ENCODE results near the gene AGBL1.

Gene AGBL1

GRCh38 chr15:86840996-86841395, 761.3 kb downstream of the AGBL1 start:
- ATAC-seq (ENCODE audit: low read depth) (no peak), DNase-seq (ENCODE audit: low spot score) (no peak)
- no peak overlapping the region for H3K27ac ChIP-seq (ENCODE audit: poor library complexity, severe bottlenecking)
- no peaks in the 10 kb centered on the region for H3K9me3 ChIP-seq (ENCODE audit: severe bottlenecking)
- H3K36me3 ChIP-seq (ENCODE audit: low read depth): no peaks in the 10 kb centered on the region
- H3K27me3 ChIP-seq (ENCODE audit: insufficient read depth, poor library complexity, severe bottlenecking): peaks cover 28% of the 10 kb centered on the region
- TF ChIP-seq, protein P1, sequence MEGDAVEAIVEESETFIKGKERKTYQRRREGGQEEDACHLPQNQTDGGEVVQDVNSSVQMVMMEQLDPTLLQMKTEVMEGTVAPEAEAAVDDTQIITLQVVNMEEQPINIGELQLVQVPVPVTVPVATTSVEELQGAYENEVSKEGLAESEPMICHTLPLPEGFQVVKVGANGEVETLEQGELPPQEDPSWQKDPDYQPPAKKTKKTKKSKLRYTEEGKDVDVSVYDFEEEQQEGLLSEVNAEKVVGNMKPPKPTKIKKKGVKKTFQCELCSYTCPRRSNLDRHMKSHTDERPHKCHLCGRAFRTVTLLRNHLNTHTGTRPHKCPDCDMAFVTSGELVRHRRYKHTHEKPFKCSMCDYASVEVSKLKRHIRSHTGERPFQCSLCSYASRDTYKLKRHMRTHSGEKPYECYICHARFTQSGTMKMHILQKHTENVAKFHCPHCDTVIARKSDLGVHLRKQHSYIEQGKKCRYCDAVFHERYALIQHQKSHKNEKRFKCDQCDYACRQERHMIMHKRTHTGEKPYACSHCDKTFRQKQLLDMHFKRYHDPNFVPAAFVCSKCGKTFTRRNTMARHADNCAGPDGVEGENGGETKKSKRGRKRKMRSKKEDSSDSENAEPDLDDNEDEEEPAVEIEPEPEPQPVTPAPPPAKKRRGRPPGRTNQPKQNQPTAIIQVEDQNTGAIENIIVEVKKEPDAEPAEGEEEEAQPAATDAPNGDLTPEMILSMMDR (IDR thresholded peaks at IDR 0.05; ENCODE audit: poor library complexity, severe bottlenecking): no peak
- H3K4me1 ChIP-seq (ENCODE audit: insufficient read depth, poor library complexity, severe bottlenecking): no peaks in the 10 kb centered on the region
- H3K4me3 ChIP-seq (ENCODE audit: severe bottlenecking): no peak overlapping the region

DNA sequence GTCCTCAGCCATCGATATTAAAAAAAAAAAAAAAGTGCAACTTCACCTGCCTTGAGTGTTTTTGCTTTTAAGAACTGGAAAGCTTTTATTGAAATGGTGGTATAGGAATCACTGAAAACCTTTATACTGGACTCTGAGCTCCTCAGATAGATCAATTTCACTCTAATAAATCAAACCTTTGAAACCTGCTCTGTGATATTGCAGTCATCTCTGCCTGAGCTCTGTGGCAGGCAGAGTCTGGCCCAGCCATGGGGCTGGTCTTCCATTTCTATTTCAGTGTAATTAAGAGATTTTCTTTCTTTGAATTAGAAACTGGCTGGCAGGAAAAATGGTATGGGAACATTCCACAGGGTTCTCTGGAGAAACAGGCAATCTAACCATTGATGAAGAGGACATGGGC, 762.5 kb downstream of the AGBL1 start:
- no peaks in the 10 kb centered on the region for H3K9me3 ChIP-seq (ENCODE audit: severe bottlenecking)
- no peaks in the 10 kb centered on the region for H3K4me1 ChIP-seq (ENCODE audit: insufficient read depth, poor library complexity, severe bottlenecking)
- DNase-seq (ENCODE audit: low spot score) (no peak), ATAC-seq (ENCODE audit: low read depth) (no peak)
- TF ChIP-seq, protein P1 (IDR thresholded peaks at IDR 0.05; ENCODE audit: poor library complexity, severe bottlenecking): no peak
- no peak overlapping the region for H3K27ac ChIP-seq (ENCODE audit: poor library complexity, severe bottlenecking)
- no peak overlapping the region for H3K4me3 ChIP-seq (ENCODE audit: severe bottlenecking)
- no peaks in the 10 kb centered on the region for H3K36me3 ChIP-seq (ENCODE audit: low read depth)
- peaks cover 28% of the 10 kb centered on the region for H3K27me3 ChIP-seq (ENCODE audit: insufficient read depth, poor library complexity, severe bottlenecking)

DNA sequence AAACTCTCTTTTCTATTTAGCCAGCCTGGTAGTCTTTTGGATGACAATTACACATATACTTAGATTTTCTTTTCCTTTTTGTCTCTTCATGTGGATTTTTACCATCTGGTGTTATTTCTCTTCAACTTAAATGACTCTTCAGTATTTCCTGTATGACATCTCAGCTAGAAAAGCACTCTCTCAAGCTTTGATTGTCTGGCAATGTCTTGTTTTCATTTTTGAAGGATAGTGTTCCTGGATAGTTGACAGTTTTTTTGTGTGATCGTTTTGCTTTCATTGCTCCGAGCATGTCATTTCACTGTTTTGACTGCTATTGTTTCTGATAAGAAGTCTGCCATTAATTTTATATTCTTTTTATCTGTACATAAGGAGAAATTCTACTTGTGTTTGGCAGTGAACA, 766.4 kb downstream of the AGBL1 start:
- ATAC-seq (ENCODE audit: low read depth): no peak
- H3K4me1 ChIP-seq (ENCODE audit: insufficient read depth, poor library complexity, severe bottlenecking): no peaks in the 10 kb centered on the region
- peaks cover 16% of the 10 kb centered on the region for H3K27me3 ChIP-seq (ENCODE audit: insufficient read depth, poor library complexity, severe bottlenecking)
- no peaks in the 10 kb centered on the region for H3K36me3 ChIP-seq (ENCODE audit: low read depth)
- no peak overlapping the region for H3K4me3 ChIP-seq (ENCODE audit: severe bottlenecking)
- TF ChIP-seq, protein P1 (IDR thresholded peaks at IDR 0.05; ENCODE audit: poor library complexity, severe bottlenecking): no peak
- no peak overlapping the region for H3K27ac ChIP-seq (ENCODE audit: poor library complexity, severe bottlenecking)
- no peaks in the 10 kb centered on the region for H3K9me3 ChIP-seq (ENCODE audit: severe bottlenecking)
- DNase-seq (ENCODE audit: low spot score): no peak

DNA sequence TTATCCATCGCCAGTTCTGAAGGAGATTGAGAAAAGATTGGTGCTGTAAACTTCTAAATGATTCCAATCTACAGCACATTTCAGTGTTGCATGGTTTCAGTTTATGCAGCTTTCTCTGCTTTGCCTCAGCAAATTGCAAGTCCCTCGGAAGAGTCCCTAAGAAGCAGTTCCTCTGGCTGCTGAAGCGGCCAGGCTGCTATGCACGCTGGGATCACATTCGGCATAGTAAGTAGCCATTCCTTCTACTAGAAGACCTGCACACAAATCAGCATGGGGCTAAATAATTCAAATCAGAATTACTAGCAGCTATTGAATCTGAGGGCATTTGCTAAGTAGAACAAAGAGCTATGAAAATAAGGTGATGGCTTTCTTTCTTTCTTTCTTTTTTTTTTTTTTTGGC, 769.5 kb downstream of the AGBL1 start:
- DNase-seq (ENCODE audit: low spot score): no peak

DNA sequence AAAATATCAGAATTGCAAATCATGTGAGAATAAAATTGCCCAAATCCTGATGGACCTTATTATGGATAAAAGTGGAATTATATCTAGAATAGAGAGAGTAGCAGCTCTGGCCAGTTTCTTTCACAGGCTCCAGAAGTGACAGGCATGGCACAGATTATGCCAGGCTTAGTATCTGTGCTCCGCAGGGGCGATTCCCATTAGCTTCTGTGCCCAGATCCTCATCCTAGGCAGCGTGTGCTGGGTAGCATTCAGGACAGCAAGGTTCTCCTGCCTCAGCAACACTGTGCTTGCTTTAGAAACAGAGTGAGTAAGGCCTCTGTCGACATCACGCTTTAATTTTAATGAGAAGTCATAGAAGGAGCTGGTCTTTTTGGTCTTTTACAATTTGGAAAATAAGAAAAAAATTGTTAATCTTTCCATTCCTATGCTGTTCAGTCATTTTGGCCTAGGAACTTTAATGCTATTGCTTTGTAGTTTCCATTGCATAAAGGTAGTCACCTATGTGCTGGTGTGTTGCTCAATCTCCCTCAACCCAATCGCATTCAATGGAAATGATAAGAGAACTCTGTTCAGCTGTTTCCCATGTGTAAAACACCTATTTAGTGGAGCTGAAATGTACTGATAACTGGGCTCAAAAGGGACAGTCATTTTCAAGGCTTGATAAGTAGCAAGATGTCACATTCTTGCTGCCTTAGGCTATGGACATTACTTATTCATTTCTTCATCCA, 770.1 kb downstream of the AGBL1 start:
- DNase-seq (ENCODE audit: low spot score): no peak
- no peak for ATAC-seq (ENCODE audit: low read depth)
- H3K9me3 ChIP-seq (ENCODE audit: severe bottlenecking): no peaks in the 10 kb centered on the region
- TF ChIP-seq, protein P1 (IDR thresholded peaks at IDR 0.05; ENCODE audit: poor library complexity, severe bottlenecking): no peak
- no peak overlapping the region for H3K27ac ChIP-seq (ENCODE audit: poor library complexity, severe bottlenecking)
- no peaks in the 10 kb centered on the region for H3K36me3 ChIP-seq (ENCODE audit: low read depth)
- H3K4me3 ChIP-seq (ENCODE audit: severe bottlenecking): no peak overlapping the region
- H3K4me1 ChIP-seq (ENCODE audit: insufficient read depth, poor library complexity, severe bottlenecking): no peaks in the 10 kb centered on the region
- H3K27me3 ChIP-seq (ENCODE audit: insufficient read depth, poor library complexity, severe bottlenecking): peaks cover 6% of the 10 kb centered on the region

More for the DNA sequence above, 769.5 kb downstream of the AGBL1 start:
- Histone ChIP-seq H3K36me3 (ENCODE audit: low read depth) (no peaks in the 10 kb centered on the region), H3K27me3 (ENCODE audit: insufficient read depth, poor library complexity, severe bottlenecking) (peaks cover 6% of the 10 kb centered on the region), H3K4me3 (ENCODE audit: severe bottlenecking) (no peak overlapping the region), H3K27ac (ENCODE audit: poor library complexity, severe bottlenecking) (no peak overlapping the region), H3K4me1 (ENCODE audit: insufficient read depth, poor library complexity, severe bottlenecking) (no peaks in the 10 kb centered on the region), H3K9me3 (ENCODE audit: severe bottlenecking) (no peaks in the 10 kb centered on the region)
- ATAC-seq (ENCODE audit: low read depth): no peak
- TF ChIP-seq, protein P1 (IDR thresholded peaks at IDR 0.05; ENCODE audit: poor library complexity, severe bottlenecking): no peak
